Measurements from ENCODE around the gene CD2BP2. TPM values are rescaled to one million over a fixed set of nuclear protein-coding genes. Genes with fewer than 3 reads are reported as not detected.
A peak's percentile ranks its signal among the peaks of the same experiment; 100 is the strongest.

The CD2BP2 gene
- total RNA-seq, 1 donor from 2014 or later = 107 TPM

- H3K4me3 ChIP-seq (ENCODE audit: low read depth, low read length) = no peak overlapping the region
- peaks cover 1% of the 10 kb centered on the region for H3K36me3 ChIP-seq (ENCODE audit: control insufficient read depth, insufficient read depth, low read length)
- peaks cover 2% of the 10 kb centered on the region for H3K27me3 ChIP-seq (ENCODE audit: control insufficient read depth, insufficient read depth, low read length)
- TF ChIP-seq CTCF (IDR thresholded peaks at IDR 0.05; ENCODE audit: insufficient read depth, low read length, poor library complexity, severe bottlenecking) = no peak
- no peak for DNase-seq (ENCODE audit: low read depth)
Measured at GRCh38 chr16:30380072-30380802, 25.1 kb upstream of the CD2BP2 start.

- Histone ChIP-seq H3K27me3 (ENCODE audit: control insufficient read depth, insufficient read depth, low read length) (peaks cover 2% of the 10 kb centered on the region), H3K4me3 (ENCODE audit: low read depth, low read length) (peak overlapping the region; percentile 83), H3K36me3 (ENCODE audit: control insufficient read depth, insufficient read depth, low read length) (peaks cover 1% of the 10 kb centered on the region)
- no peak for TF ChIP-seq CTCF (IDR thresholded peaks at IDR 0.05; ENCODE audit: insufficient read depth, low read length, poor library complexity, severe bottlenecking)
- DNase-seq (ENCODE audit: low read depth) = no peak
Measured at GRCh38 chr16:30379158-30379783, 24.2 kb upstream of the CD2BP2 start.

- peak; percentile 38 for TF ChIP-seq CTCF (IDR thresholded peaks at IDR 0.05; ENCODE audit: insufficient read depth, low read length, poor library complexity, severe bottlenecking)
- peak; percentile 85 for DNase-seq (ENCODE audit: low read depth)
- Histone ChIP-seq H3K27me3 (ENCODE audit: control insufficient read depth, insufficient read depth, low read length) (peaks cover 2% of the 10 kb centered on the region), H3K4me3 (ENCODE audit: low read depth, low read length) (peak overlapping the region; percentile 83), H3K36me3 (ENCODE audit: control insufficient read depth, insufficient read depth, low read length) (peaks cover 1% of the 10 kb centered on the region)
Measured at GRCh38 chr16:30378236-30379157, 23.4 kb upstream of the CD2BP2 start.

- H3K36me3 ChIP-seq (ENCODE audit: control insufficient read depth, insufficient read depth, low read length) = peaks cover 1% of the 10 kb centered on the region
- H3K4me3 ChIP-seq (ENCODE audit: low read depth, low read length) = peak overlapping the region; percentile 83
- no peak for TF ChIP-seq CTCF (IDR thresholded peaks at IDR 0.05; ENCODE audit: insufficient read depth, low read length, poor library complexity, severe bottlenecking)
- DNase-seq (ENCODE audit: low read depth) = peak; percentile 56
- H3K27me3 ChIP-seq (ENCODE audit: control insufficient read depth, insufficient read depth, low read length) = peaks cover 2% of the 10 kb centered on the region
Measured at GRCh38 chr16:30377812-30378235, 22.7 kb upstream of the CD2BP2 start.

- H3K4me3 ChIP-seq (ENCODE audit: low read depth, low read length) = peak overlapping the region; percentile 83
- H3K36me3 ChIP-seq (ENCODE audit: control insufficient read depth, insufficient read depth, low read length) = peaks cover 1% of the 10 kb centered on the region
- no peaks in the 10 kb centered on the region for H3K27me3 ChIP-seq (ENCODE audit: control insufficient read depth, insufficient read depth, low read length)
- no peak for DNase-seq (ENCODE audit: low read depth)
- no peak for TF ChIP-seq CTCF (IDR thresholded peaks at IDR 0.05; ENCODE audit: insufficient read depth, low read length, poor library complexity, severe bottlenecking)
Measured at GRCh38 chr16:30377050-30377811, 22.1 kb upstream of the CD2BP2 start.
